ENCODE results near the gene LY9. TPM values are rescaled to one million over a fixed set of nuclear protein-coding genes. Genes with fewer than 3 reads are reported as not detected.

Gene LY9
- total and polyA plus RNA-seq, 2 donors from 2014 or later = 0.41 to 3.5 TPM

GRCh38 chr1:160821627-160822026 lies 25.7 kb downstream of the LY9 start:
- Histone ChIP-seq H3K4me1 (ENCODE audit: control insufficient read depth in 2 of 3, insufficient read depth in 2 of 3, low read depth in 1 of 3, low read length in 3 of 3) (no peaks in the 10 kb centered on the region), H3K36me3 (ENCODE audit: control insufficient read depth in 2 of 3, insufficient read depth in 3 of 3, low read length in 3 of 3) (no peaks in the 10 kb centered on the region), H3K9ac (ENCODE audit: low read length in 3 of 3) (no peak overlapping the region), H3K4me3 (ENCODE audit: low read length in 3 of 3) (no peak overlapping the region), H3K27ac (ENCODE audit: low read depth in 2 of 2, low read length in 2 of 2) (no peak overlapping the region), H3K27me3 (ENCODE audit: control insufficient read depth, insufficient read depth, low read length) (no peaks in the 10 kb centered on the region), H3K9me3 (ENCODE audit: control insufficient read depth in 2 of 3, insufficient read depth in 1 of 3, low read length in 3 of 3) (no peaks in the 10 kb centered on the region)
- FAIRE-seq (no peak), DNase-seq (no peak)
- no peak for TF ChIP-seq CTCF (IDR thresholded peaks at IDR 0.05; ENCODE audit: borderline replicate concordance, extremely low read depth, insufficient read depth)
- intact Hi-C loops (cut with DNase I) = no loop called here

- H3K27ac ChIP-seq (ENCODE audit: low read depth in 2 of 2, low read length in 2 of 2) = no peak overlapping the region
- no peak for FAIRE-seq
- H3K9ac ChIP-seq (ENCODE audit: low read length in 3 of 3) = no peak overlapping the region
- H3K4me3 ChIP-seq (ENCODE audit: low read length in 3 of 3) = no peak overlapping the region
- H3K9me3 ChIP-seq (ENCODE audit: control insufficient read depth in 2 of 3, insufficient read depth in 1 of 3, low read length in 3 of 3) = no peaks in the 10 kb centered on the region
- no peaks in the 10 kb centered on the region for H3K4me1 ChIP-seq (ENCODE audit: control insufficient read depth in 2 of 3, insufficient read depth in 2 of 3, low read depth in 1 of 3, low read length in 3 of 3)
- no peak for TF ChIP-seq CTCF (IDR thresholded peaks at IDR 0.05; ENCODE audit: borderline replicate concordance, extremely low read depth, insufficient read depth)
- no peaks in the 10 kb centered on the region for H3K27me3 ChIP-seq (ENCODE audit: control insufficient read depth, insufficient read depth, low read length)
- intact Hi-C loops (cut with DNase I) = no loop called here
- H3K36me3 ChIP-seq (ENCODE audit: control insufficient read depth in 2 of 3, insufficient read depth in 3 of 3, low read length in 3 of 3) = no peaks in the 10 kb centered on the region
- DNase-seq = no peak
Observed at GRCh38 chr1:160823296-160823695, 27.3 kb downstream of the LY9 start.

GRCh38 chr1:160826546-160826945 lies 30.6 kb downstream of the LY9 start:
- H3K9ac ChIP-seq (ENCODE audit: low read length in 3 of 3) = no peak overlapping the region
- no peaks in the 10 kb centered on the region for H3K9me3 ChIP-seq (ENCODE audit: control insufficient read depth in 2 of 3, insufficient read depth in 1 of 3, low read length in 3 of 3)
- no peak overlapping the region for H3K27ac ChIP-seq (ENCODE audit: low read depth in 2 of 2, low read length in 2 of 2)
- intact Hi-C loops (cut with DNase I) = no loop called here
- no peak for TF ChIP-seq CTCF (IDR thresholded peaks at IDR 0.05; ENCODE audit: borderline replicate concordance, extremely low read depth, insufficient read depth)
- no peaks in the 10 kb centered on the region for H3K36me3 ChIP-seq (ENCODE audit: control insufficient read depth in 2 of 3, insufficient read depth in 3 of 3, low read length in 3 of 3)
- H3K27me3 ChIP-seq (ENCODE audit: control insufficient read depth, insufficient read depth, low read length) = no peaks in the 10 kb centered on the region
- DNase-seq = no peak
- no peak overlapping the region for H3K4me3 ChIP-seq (ENCODE audit: low read length in 3 of 3)
- no peak for FAIRE-seq
- no peaks in the 10 kb centered on the region for H3K4me1 ChIP-seq (ENCODE audit: control insufficient read depth in 2 of 3, insufficient read depth in 2 of 3, low read depth in 1 of 3, low read length in 3 of 3)

GRCh38 chr1:160827418-160827817 lies 31.4 kb downstream of the LY9 start:
- FAIRE-seq (no peak), DNase-seq (no peak)
- H3K4me1 ChIP-seq (ENCODE audit: control insufficient read depth in 2 of 3, insufficient read depth in 2 of 3, low read depth in 1 of 3, low read length in 3 of 3) = no peaks in the 10 kb centered on the region
- no peaks in the 10 kb centered on the region for H3K9me3 ChIP-seq (ENCODE audit: control insufficient read depth in 2 of 3, insufficient read depth in 1 of 3, low read length in 3 of 3)
- no peak overlapping the region for H3K4me3 ChIP-seq (ENCODE audit: low read length in 3 of 3)
- no peaks in the 10 kb centered on the region for H3K36me3 ChIP-seq (ENCODE audit: control insufficient read depth in 2 of 3, insufficient read depth in 3 of 3, low read length in 3 of 3)
- H3K9ac ChIP-seq (ENCODE audit: low read length in 3 of 3) = no peak overlapping the region
- no peak overlapping the region for H3K27ac ChIP-seq (ENCODE audit: low read depth in 2 of 2, low read length in 2 of 2)
- intact Hi-C loops (cut with DNase I) = no loop called here
- H3K27me3 ChIP-seq (ENCODE audit: control insufficient read depth, insufficient read depth, low read length) = no peaks in the 10 kb centered on the region
- no peak for TF ChIP-seq CTCF (IDR thresholded peaks at IDR 0.05; ENCODE audit: borderline replicate concordance, extremely low read depth, insufficient read depth)
